Measurements from ENCODE around the gene ETFA.

Gene ETFA

GRCh38 chr15:76169018-76169417 lies 142.3 kb downstream of the ETFA start:
- TF ChIP-seq, protein P1, sequence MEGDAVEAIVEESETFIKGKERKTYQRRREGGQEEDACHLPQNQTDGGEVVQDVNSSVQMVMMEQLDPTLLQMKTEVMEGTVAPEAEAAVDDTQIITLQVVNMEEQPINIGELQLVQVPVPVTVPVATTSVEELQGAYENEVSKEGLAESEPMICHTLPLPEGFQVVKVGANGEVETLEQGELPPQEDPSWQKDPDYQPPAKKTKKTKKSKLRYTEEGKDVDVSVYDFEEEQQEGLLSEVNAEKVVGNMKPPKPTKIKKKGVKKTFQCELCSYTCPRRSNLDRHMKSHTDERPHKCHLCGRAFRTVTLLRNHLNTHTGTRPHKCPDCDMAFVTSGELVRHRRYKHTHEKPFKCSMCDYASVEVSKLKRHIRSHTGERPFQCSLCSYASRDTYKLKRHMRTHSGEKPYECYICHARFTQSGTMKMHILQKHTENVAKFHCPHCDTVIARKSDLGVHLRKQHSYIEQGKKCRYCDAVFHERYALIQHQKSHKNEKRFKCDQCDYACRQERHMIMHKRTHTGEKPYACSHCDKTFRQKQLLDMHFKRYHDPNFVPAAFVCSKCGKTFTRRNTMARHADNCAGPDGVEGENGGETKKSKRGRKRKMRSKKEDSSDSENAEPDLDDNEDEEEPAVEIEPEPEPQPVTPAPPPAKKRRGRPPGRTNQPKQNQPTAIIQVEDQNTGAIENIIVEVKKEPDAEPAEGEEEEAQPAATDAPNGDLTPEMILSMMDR (IDR thresholded peaks at IDR 0.05; ENCODE audit: insufficient read depth, low read length, missing control alignments) = no peak
- POLR2A ChIA-PET = no interaction called here
- CTCF ChIA-PET = interaction anchor here (1.0 to 3.6 kb wide), 9 partner anchors 10 to 164 kb away, joined by 3 to 19 read pairs (median 4); no protein-coding TSS in a partner anchor
- H3K4me3 ChIP-seq (ENCODE audit: low read depth, low read length) = no peak overlapping the region
- no peak for DNase-seq (ENCODE audit: low read depth, low spot score)

DNA sequence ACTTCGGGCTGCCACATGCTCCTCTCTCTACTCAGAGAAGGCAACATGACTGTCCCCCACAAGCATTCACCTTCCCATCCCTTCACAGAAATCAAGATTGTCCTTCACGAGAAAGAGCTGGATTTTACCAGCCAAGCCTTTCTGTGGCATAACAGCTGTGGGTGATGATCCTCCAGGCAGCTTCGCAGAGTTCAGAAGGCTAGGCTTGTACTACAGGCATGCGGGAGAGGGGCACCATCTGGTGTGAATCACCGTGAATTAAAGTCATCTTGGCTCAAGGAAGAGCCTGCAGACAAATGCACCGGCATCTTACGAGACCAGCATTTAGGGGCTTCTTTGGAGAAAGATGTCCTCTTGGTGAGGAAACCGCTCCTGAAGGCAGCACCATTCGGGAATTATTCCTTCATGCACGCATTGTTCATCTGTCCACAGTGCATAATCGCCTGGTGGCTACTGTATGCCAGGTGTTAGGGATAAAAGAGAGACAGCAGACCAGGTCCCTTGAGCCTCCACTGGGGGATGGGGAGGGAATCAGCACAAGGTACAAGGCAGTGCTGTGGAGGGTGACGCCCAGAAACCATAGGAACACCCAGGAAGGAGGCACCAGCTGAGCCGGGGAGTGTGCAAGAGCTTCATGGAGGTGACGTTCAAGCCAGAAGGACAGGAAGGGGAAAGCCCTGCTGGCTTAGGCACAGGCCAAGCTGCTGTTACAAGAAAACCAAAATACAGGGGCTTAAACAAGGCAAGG lies 142.9 kb downstream of the ETFA start:
- DNase-seq (ENCODE audit: low read depth, low spot score) = no peak
- H3K4me3 ChIP-seq (ENCODE audit: low read depth, low read length) = no peak overlapping the region
- TF ChIP-seq, protein P1 (IDR thresholded peaks at IDR 0.05; ENCODE audit: insufficient read depth, low read length, missing control alignments) = no peak
- ChIA-PET POLR2A (no interaction called here), CTCF (interaction anchor here (1.2 to 3.6 kb wide), 10 partner anchors 9 to 164 kb away, joined by 3 to 19 read pairs (median 4); no protein-coding TSS in a partner anchor)

DNA sequence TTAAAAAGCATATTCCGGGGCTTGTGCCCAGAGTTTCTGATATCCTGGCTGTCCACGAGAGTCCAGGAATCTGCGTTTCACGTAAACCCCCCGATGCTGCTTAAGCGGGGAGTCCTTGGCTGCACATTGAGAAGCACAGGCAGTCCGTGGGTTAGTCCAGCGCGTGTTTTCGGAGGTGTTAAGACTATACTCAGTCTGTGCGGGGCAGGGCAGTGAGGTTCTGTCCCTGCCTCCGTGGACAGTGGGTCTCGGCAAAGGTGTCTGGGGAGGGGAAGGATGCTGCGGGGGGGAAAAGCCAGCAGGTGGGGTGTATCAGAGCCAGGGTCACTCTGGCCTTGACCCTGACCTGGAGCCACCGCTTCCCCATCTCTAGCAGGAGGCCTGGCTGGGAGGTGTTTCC lies 145.3 kb downstream of the ETFA start:
- POLR2A ChIA-PET = no interaction called here
- CTCF ChIA-PET = interaction anchor here (11.7 kb wide), 1 partner anchor 16 kb away, joined by 118 read pairs; no protein-coding TSS in a partner anchor
- H3K4me3 ChIP-seq (ENCODE audit: low read depth, low read length) = no peak overlapping the region
- TF ChIP-seq, protein P1 (IDR thresholded peaks at IDR 0.05; ENCODE audit: insufficient read depth, low read length, missing control alignments) = no peak
- DNase-seq (ENCODE audit: low read depth, low spot score) = no peak
